Neural cell (in vitro differentiated cells): ENCODE results near the gene CYP46A1. TPM values are rescaled to one million over a fixed set of nuclear protein-coding genes. Genes with fewer than 3 reads are reported as not detected.

ENCODE experiments used
- H2AFZ ChIP-seq: fragments of 200-600, 300-800 bp; sonication (generic), shearing (Covaris generic); 2 replicates; pipeline ENCODE4 v1.6.0; 2014; ENCODE audit warnings: low read depth, mild to moderate bottlenecking, antibody characterized with exemption, low read length, moderate library complexity
- H3F3A ChIP-seq: fragments of 200-600 bp; shearing (Covaris generic); 2 replicates; pipeline ENCODE4 v1.6.1; 2016; ENCODE audit warnings: mild to moderate bottlenecking, moderate library complexity, mixed read lengths, antibody characterized with exemption, low read length; ENCODE audit not compliant: insufficient read depth, poor library complexity, severe bottlenecking
- H3K27ac ChIP-seq: fragments of 200-600, 300-800 bp; sonication (generic), shearing (Covaris generic); 2 replicates; pipeline ENCODE4 v1.5.1; 2014; ENCODE audit warnings: mild to moderate bottlenecking, low read length, moderate library complexity
- H3K27me3 ChIP-seq: fragments of 300-800, 200-600 bp; sonication (generic), shearing (Covaris generic); 2 replicates; pipeline ENCODE4 v1.6.0; 2014; ENCODE audit warnings: mild to moderate bottlenecking, low read depth, low read length, moderate library complexity; ENCODE audit not compliant: insufficient read depth
- H3K36me3 ChIP-seq: fragments of 300-800, 200-600 bp; sonication (generic), shearing (Covaris generic); 2 replicates; pipeline ENCODE4 v1.5.1; 2014; ENCODE audit warnings: mild to moderate bottlenecking, antibody characterized with exemption, low read length, moderate library complexity; ENCODE audit not compliant: insufficient read depth
- H3K4me2 ChIP-seq: fragments of 300-800, 200-600 bp; sonication (generic), shearing (Covaris generic); 2 replicates; pipeline ENCODE4 v1.6.0; 2014; ENCODE audit warnings: mild to moderate bottlenecking, low read length
- H3K4me3 ChIP-seq: fragments of 300-800, 200-600 bp; sonication (generic), shearing (Covaris generic); 2 replicates; pipeline ENCODE4 v1.5.1; 2014; ENCODE audit warnings: mild to moderate bottlenecking, low read length, moderate library complexity
- H3K79me2 ChIP-seq: fragments of 200-600 bp; shearing (Covaris generic); replicated peaks from 2 replicates; pipeline ENCODE4 v1.6.0; 2014; ENCODE audit warnings: mild to moderate bottlenecking, low read length, moderate library complexity; ENCODE audit not compliant: insufficient read depth
- H3K9ac ChIP-seq: fragments of 300-800, 200-600 bp; sonication (generic), shearing (Covaris generic); 2 replicates; pipeline ENCODE4 v1.6.1; 2016; ENCODE audit warnings: mild to moderate bottlenecking, low read length, mixed read lengths
- H3K9me2 ChIP-seq: fragments of 200-600 bp; shearing (Covaris generic); 2 replicates; pipeline ENCODE4 v1.6.1; 2016; ENCODE audit warnings: mild to moderate bottlenecking, low read length, mixed read lengths; ENCODE audit not compliant: insufficient read depth
- H3K9me3 ChIP-seq: fragments of 200-600, 300-800 bp; sonication (generic), shearing (Covaris generic); 2 replicates; pipeline ENCODE4 v1.6.1; 2016; ENCODE audit warnings: mild to moderate bottlenecking, mixed run types, low read length, moderate library complexity, mixed read lengths
- H4K20me1 ChIP-seq: fragments of 200-600 bp; shearing (Covaris generic); 2 replicates; pipeline ENCODE4 v1.6.1; 2016; ENCODE audit warnings: mild to moderate bottlenecking, mixed run types; ENCODE audit not compliant: insufficient read depth
- CTCF ChIP-seq: fragments of 450-650 bp; IDR thresholded peaks from 2 replicates; pipeline ENCODE4 v1.5.1; 2014; ENCODE audit warnings: antibody characterized with exemption, mild to moderate bottlenecking, moderate library complexity; ENCODE audit not compliant: poor library complexity, severe bottlenecking
- EP300 ChIP-seq: fragments of 450-650 bp; conservative IDR thresholded peaks from 2 replicates; pipeline ENCODE4 v1.6.1; 2014; ENCODE audit warnings: antibody characterized with exemption, mild to moderate bottlenecking, moderate library complexity; ENCODE audit not compliant: poor library complexity, severe bottlenecking
- EZH2 ChIP-seq: fragments of 200-600, 300-800 bp; shearing (Covaris generic), sonication (generic); IDR thresholded peaks from 2 replicates; pipeline ENCODE4 v1.6.1; 2014; ENCODE audit warnings: antibody characterized with exemption, low read length, borderline replicate concordance, mild to moderate bottlenecking; ENCODE audit not compliant: insufficient read depth, poor library complexity, severe bottlenecking
- MXI1 ChIP-seq: fragments of 450-650 bp; conservative IDR thresholded peaks from 2 replicates; pipeline ENCODE4 v1.6.1; 2014; ENCODE audit warnings: antibody characterized with exemption, mild to moderate bottlenecking; ENCODE audit not compliant: poor library complexity, severe bottlenecking
- POLR2AphosphoS5 ChIP-seq: IDR thresholded peaks from 2 replicates; pipeline ENCODE4 v1.6.1; 2012
- RAD21 ChIP-seq: fragments of 450-650 bp; conservative IDR thresholded peaks from 2 replicates; pipeline ENCODE4 v1.6.1; 2014; ENCODE audit warnings: antibody characterized with exemption, mild to moderate bottlenecking, moderate library complexity
- REST ChIP-seq: IDR thresholded peaks from 2 replicates; pipeline ENCODE4 v1.6.1; 2012; ENCODE audit warnings: borderline replicate concordance
- SMC3 ChIP-seq: fragments of 450-650 bp; conservative IDR thresholded peaks from 2 replicates; pipeline ENCODE4 v1.6.1; 2014; ENCODE audit warnings: antibody characterized with exemption, mild to moderate bottlenecking, moderate library complexity; ENCODE audit not compliant: poor library complexity
- TAF1 ChIP-seq: IDR thresholded peaks from 2 replicates; pipeline ENCODE4 v1.6.1; 2012; ENCODE audit warnings: low read depth
- polyA plus RNA-seq: library from polyadenylated mRNA; depleted of rRNA; stranded (reverse); fragments of >200 nt; gene quantifications from 2 replicates; pipeline ENCODE4 v1.2.3, GENCODE V29; 2014

Gene CYP46A1
- polyA plus RNA-seq, 1 donor from 2014 or later, result 5.4 TPM

GRCh38 chr14:99715266-99716000 is 31.3 kb downstream of the CYP46A1 start:
- Histone ChIP-seq H3K9me3 (peaks cover 3% of the 10 kb centered on the region), H3K9ac (no peak overlapping the region), H3K4me2 (no peak overlapping the region), H3K27me3 (no peaks in the 10 kb centered on the region), H3K9me2 (no peaks in the 10 kb centered on the region), H4K20me1 (no peaks in the 10 kb centered on the region), H3K27ac (no peak overlapping the region), H3K79me2 (no peaks in the 10 kb centered on the region), H3K4me3 (no peak overlapping the region), H3F3A (no peaks in the 10 kb centered on the region), H3K36me3 (no peaks in the 10 kb centered on the region), H2AFZ (no peak overlapping the region)
- no peak for TF ChIP-seq MXI1
- no peak for TF ChIP-seq TAF1
- TF ChIP-seq EZH2, result no peak
- TF ChIP-seq REST, result no peak
- TF ChIP-seq RAD21, result no peak
- no peak for TF ChIP-seq EP300
- no peak for TF ChIP-seq CTCF
- TF ChIP-seq SMC3, result no peak
- TF ChIP-seq POLR2AphosphoS5, result no peak

GRCh38 chr14:99716091-99716849 is 32.2 kb downstream of the CYP46A1 start:
- Histone ChIP-seq H3K9me2 (no peaks in the 10 kb centered on the region), H3K27ac (no peak overlapping the region), H3K79me2 (no peaks in the 10 kb centered on the region), H3K9me3 (peaks cover 3% of the 10 kb centered on the region), H3K4me2 (no peak overlapping the region), H3K36me3 (no peaks in the 10 kb centered on the region), H2AFZ (no peak overlapping the region), H3K9ac (no peak overlapping the region), H4K20me1 (no peaks in the 10 kb centered on the region), H3K4me3 (no peak overlapping the region), H3F3A (no peaks in the 10 kb centered on the region), H3K27me3 (no peaks in the 10 kb centered on the region)
- TF ChIP-seq TAF1, result no peak
- no peak for TF ChIP-seq RAD21
